ENCODE results near the gene TEX54. TPM values are rescaled to one million over a fixed set of nuclear protein-coding genes. Genes with fewer than 3 reads are reported as not detected.
A peak's percentile ranks its signal among the peaks of the same experiment; 100 is the strongest.

Gene TEX54
- total and polyA plus RNA-seq, 2 of the 13 experiments (the other 11 are each of a cell fraction or from before 2014, with no cell fraction given) = not detected

DNA sequence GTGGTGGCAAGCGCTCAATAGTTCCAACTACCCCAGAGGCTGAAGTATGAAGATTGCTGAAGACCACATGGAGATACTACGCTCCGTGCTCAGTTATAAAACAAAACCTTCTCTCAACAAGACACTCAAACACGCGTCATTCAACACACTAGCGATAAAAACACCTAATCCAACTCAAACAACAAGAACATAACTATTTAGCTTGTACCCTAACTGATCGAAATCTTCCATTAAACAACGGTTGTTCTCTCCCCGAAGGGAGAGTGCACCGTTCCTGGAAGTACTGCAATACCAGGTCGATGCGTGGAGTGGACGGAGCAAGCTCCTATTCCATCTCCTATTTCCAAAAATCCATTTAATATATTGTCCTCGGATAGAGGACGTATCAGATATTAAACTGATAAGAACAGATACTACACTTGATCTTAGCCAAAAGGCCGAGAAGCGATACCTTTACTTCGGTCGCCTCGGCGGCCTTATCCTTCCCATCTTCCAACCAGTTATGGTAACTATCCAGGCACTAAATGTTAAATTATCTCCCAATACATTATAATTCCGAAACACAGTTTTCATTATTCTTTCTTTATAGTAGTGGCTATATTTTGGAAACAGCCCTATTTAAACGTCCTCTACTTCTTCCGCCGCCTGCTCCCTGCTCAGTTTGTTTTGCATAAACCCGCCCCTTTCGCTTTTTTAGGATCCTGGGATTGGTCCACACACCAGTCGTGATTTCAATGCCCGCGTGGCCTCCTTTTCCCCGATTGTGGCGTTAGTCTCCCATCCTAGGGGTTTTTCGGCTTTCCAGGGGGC is 8.9 kb upstream of the TEX54 start (continued):
- TF ChIP-seq KDM1A (CRISPR knock-in tag; IDR thresholded peaks at IDR 0.05) (no peak), TIGD3 (CRISPR knock-in tag; IDR thresholded peaks at IDR 0.05; ENCODE audit: borderline replicate concordance) (peak; percentile 81; the same call in 1 of the 2 replicates), ZNF781 (CRISPR knock-in tag; IDR thresholded peaks at IDR 0.05; ENCODE audit: borderline replicate concordance, not compliant biosample characterization) (no peak), TBX2 (CRISPR knock-in tag; IDR thresholded peaks at IDR 0.05; ENCODE audit: borderline replicate concordance) (no peak; the same call in 1 of the 2 replicates), ZNF670 (CRISPR knock-in tag; IDR thresholded peaks at IDR 0.05; ENCODE audit: borderline replicate concordance) (no peak), ZNF350 (CRISPR knock-in tag; IDR thresholded peaks at IDR 0.05; ENCODE audit: borderline replicate concordance, low read depth) (no peak), EED (CRISPR knock-in tag; IDR thresholded peaks at IDR 0.05) (no peak), TCF7 (IDR thresholded peaks at IDR 0.05; ENCODE audit: low read depth) (0 out of 2 replicates have a peak, but pooled peaks have one; percentile 21), ZSCAN22 (CRISPR knock-in tag; IDR thresholded peaks at IDR 0.05) (no peak; the same call in none of the 2 replicates), HNRNPUL1 (IDR thresholded peaks at IDR 0.05; ENCODE audit: low read depth, low read length) (no peak), SOX13 (IDR thresholded peaks at IDR 0.05) (peak; percentile 99), SOX13 (CRISPR knock-in tag; conservative IDR thresholded peaks at IDR 0.05 in 1 of 2, IDR thresholded peaks at IDR 0.05 in 1 of 2) (peak; percentile 84 to 100), SIN3A (IDR thresholded peaks at IDR 0.05; ENCODE audit: borderline replicate concordance, low read depth, low read length) (peak; percentile 99), DNMT3B (CRISPR knock-in tag; conservative IDR thresholded peaks at IDR 0.05) (peak; percentile 96), ZNF383 (CRISPR knock-in tag; IDR thresholded peaks at IDR 0.05; ENCODE audit: borderline replicate concordance) (no peak), ATF1 (CRISPR knock-in tag; IDR thresholded peaks at IDR 0.05) (peak; percentile 47; the same call in 1 of the 2 replicates), ZNF615 (CRISPR knock-in tag; IDR thresholded peaks at IDR 0.05; ENCODE audit: borderline replicate concordance) (peak; percentile 98; the same call in 1 of the 2 replicates), BRCA1 (CRISPR knock-in tag; IDR thresholded peaks at IDR 0.05) (peak; percentile 93), KLF15 (CRISPR knock-in tag; IDR thresholded peaks at IDR 0.05; ENCODE audit: borderline replicate concordance) (no peak; the same call in 1 of the 2 replicates)
- TF ChIP-seq, protein P1, sequence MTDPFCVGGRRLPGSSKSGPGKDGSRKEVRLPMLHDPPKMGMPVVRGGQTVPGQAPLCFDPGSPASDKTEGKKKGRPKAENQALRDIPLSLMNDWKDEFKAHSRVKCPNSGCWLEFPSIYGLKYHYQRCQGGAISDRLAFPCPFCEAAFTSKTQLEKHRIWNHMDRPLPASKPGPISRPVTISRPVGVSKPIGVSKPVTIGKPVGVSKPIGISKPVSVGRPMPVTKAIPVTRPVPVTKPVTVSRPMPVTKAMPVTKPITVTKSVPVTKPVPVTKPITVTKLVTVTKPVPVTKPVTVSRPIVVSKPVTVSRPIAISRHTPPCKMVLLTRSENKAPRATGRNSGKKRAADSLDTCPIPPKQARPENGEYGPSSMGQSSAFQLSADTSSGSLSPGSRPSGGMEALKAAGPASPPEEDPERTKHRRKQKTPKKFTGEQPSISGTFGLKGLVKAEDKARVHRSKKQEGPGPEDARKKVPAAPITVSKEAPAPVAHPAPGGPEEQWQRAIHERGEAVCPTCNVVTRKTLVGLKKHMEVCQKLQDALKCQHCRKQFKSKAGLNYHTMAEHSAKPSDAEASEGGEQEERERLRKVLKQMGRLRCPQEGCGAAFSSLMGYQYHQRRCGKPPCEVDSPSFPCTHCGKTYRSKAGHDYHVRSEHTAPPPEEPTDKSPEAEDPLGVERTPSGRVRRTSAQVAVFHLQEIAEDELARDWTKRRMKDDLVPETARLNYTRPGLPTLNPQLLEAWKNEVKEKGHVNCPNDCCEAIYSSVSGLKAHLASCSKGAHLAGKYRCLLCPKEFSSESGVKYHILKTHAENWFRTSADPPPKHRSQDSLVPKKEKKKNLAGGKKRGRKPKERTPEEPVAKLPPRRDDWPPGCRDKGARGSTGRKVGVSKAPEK (CRISPR knock-in tag; IDR thresholded peaks at IDR 0.05; ENCODE audit: borderline replicate concordance) = no peak
- TF ChIP-seq, protein P2, sequence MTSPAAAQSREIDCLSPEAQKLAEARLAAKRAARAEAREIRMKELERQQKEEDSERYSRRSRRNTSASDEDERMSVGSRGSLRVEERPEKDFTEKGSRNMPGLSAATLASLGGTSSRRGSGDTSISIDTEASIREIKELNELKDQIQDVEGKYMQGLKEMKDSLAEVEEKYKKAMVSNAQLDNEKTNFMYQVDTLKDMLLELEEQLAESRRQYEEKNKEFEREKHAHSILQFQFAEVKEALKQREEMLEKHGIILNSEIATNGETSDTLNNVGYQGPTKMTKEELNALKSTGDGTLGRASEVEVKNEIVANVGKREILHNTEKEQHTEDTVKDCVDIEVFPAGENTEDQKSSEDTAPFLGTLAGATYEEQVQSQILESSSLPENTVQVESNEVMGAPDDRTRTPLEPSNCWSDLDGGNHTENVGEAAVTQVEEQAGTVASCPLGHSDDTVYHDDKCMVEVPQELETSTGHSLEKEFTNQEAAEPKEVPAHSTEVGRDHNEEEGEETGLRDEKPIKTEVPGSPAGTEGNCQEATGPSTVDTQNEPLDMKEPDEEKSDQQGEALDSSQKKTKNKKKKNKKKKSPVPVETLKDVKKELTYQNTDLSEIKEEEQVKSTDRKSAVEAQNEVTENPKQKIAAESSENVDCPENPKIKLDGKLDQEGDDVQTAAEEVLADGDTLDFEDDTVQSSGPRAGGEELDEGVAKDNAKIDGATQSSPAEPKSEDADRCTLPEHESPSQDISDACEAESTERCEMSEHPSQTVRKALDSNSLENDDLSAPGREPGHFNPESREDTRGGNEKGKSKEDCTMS (CRISPR knock-in tag; conservative IDR thresholded peaks at IDR 0.05) = peak; percentile 94; the same call in 1 of the 2 replicates
- TF ChIP-seq, protein P3, sequence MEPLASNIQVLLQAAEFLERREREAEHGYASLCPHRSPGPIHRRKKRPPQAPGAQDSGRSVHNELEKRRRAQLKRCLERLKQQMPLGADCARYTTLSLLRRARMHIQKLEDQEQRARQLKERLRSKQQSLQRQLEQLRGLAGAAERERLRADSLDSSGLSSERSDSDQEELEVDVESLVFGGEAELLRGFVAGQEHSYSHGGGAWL (CRISPR knock-in tag; IDR thresholded peaks at IDR 0.05) = no peak
